Measurements from ENCODE around the gene PRPH2. TPM values are rescaled to one million over a fixed set of nuclear protein-coding genes. Genes with fewer than 3 reads are reported as not detected.

Gene PRPH2
- total and polyA plus RNA-seq, 11 donors = 0.23 to 2.6 (median 0.91) TPM

GRCh38 chr6:42766163-42766670 is 43.8 kb upstream of the PRPH2 start:
- WGBS, 4 donors = 95 to 99% (median 98%) methylated on average over 5 of the region's 5 CpGs
- no peak for DNase-seq
- peaks cover 0 to 14% (median 0%) of the 10 kb centered on the region in 12 donors for H3K4me1 ChIP-seq
- no peak overlapping the region for H3K4me3 ChIP-seq
- TF ChIP-seq POLR2A (IDR thresholded peaks at IDR 0.05) = no peak
- H3K27ac ChIP-seq = no peak overlapping the region
- peaks cover 0 to 6% (median 0%) of the 10 kb centered on the region in 9 donors for H3K36me3 ChIP-seq
- intact Hi-C loops (cut with DNase I) = no loop called here
- H3K9me3 ChIP-seq = no peaks in the 10 kb centered on the region
- no peak for ATAC-seq
- no peaks in the 10 kb centered on the region for H3K27me3 ChIP-seq

- no peak overlapping the region for H3K27ac ChIP-seq
- TF ChIP-seq POLR2A (IDR thresholded peaks at IDR 0.05) = no peak
- TF ChIP-seq CTCF (IDR thresholded peaks at IDR 0.05) = no peak
- ATAC-seq (no peak), DNase-seq (no peak)
- H3K9me3 ChIP-seq = no peaks in the 10 kb centered on the region
- intact Hi-C loops (cut with DNase I) = no loop called here
- peaks cover 0 to 10% (median 0%) of the 10 kb centered on the region in 9 donors for H3K36me3 ChIP-seq
- no peaks in the 10 kb centered on the region for H3K27me3 ChIP-seq
- H3K4me1 ChIP-seq = peaks cover 0 to 12% (median 0%) of the 10 kb centered on the region in 12 donors
- no peak overlapping the region for H3K4me3 ChIP-seq
- WGBS, 4 donors = 88 to 89% (median 88%) methylated on average over 9 of the region's 9 CpGs
These were observed 42.7 kb upstream of the PRPH2 start for GRCh38 chr6:42764911-42765648.

GRCh38 chr6:42762950-42763349 is 40.6 kb upstream of the PRPH2 start:
- Histone ChIP-seq H3K27me3 (no peaks in the 10 kb centered on the region), H3K27ac (no peak overlapping the region), H3K4me3 (no peak overlapping the region), H3K36me3 (peaks cover 0 to 26% (median 2%) of the 10 kb centered on the region in 9 donors), H3K4me1 (peaks cover 0 to 7% (median 2%) of the 10 kb centered on the region in 12 donors), H3K9me3 (no peaks in the 10 kb centered on the region)
- DNase-seq = no peak
- 78 to 86% (median 81%) methylated on average over 3 of the region's 3 CpGs for WGBS, 4 donors
- no peak for TF ChIP-seq POLR2A (IDR thresholded peaks at IDR 0.05)
- TF ChIP-seq CTCF (IDR thresholded peaks at IDR 0.05) = no peak
- no peak for ATAC-seq
- intact Hi-C loops (cut with DNase I) = no loop called here

GRCh38 chr6:42762426-42762859 is 40.0 kb upstream of the PRPH2 start:
- peaks cover 0 to 26% (median 2%) of the 10 kb centered on the region in 9 donors for H3K36me3 ChIP-seq

More at GRCh38 chr6:42762426-42762859, 40.0 kb upstream of the PRPH2 start:
- intact Hi-C loops (cut with DNase I) = no loop called here
- ATAC-seq = no peak
- H3K4me1 ChIP-seq = peaks cover 0 to 4% (median 1%) of the 10 kb centered on the region in 12 donors
- no peak for TF ChIP-seq CTCF (IDR thresholded peaks at IDR 0.05)
- TF ChIP-seq POLR2A (IDR thresholded peaks at IDR 0.05) = no peak
- H3K4me3 ChIP-seq = no peak overlapping the region
- WGBS, 4 donors = 89 to 100% (median 96%) methylated on average over 3 of the region's 3 CpGs
- H3K27ac ChIP-seq = no peak overlapping the region
- no peaks in the 10 kb centered on the region for H3K27me3 ChIP-seq
- H3K9me3 ChIP-seq = no peaks in the 10 kb centered on the region
- no peak for DNase-seq

Measured in heart left ventricle (tissue), 16 donors.